Activated T-helper 17 cell treated with anti-CD3 and anti-CD28 coated beads, Interleukin-2, amount 50 U/mL, for 72 hours (primary cell): ENCODE data around the gene CADPS2. TPM values are rescaled to one million over a fixed set of nuclear protein-coding genes. Genes with fewer than 3 reads are reported as not detected.
"Not testable (repeated sequence)": the region's sequence is repeated elsewhere in the genome, so short reads cannot be mapped to it uniquely, and the experiment has no call there.

Experiments used
- ATAC-seq: fragments of 150-1000 bp; cut with Tn5 transposase; replicated peaks from 2 replicates; pipeline ENCODE4 v1.10.0; 2021; ENCODE audit warnings: mild to moderate bottlenecking, moderate library complexity
- H3K27ac Mint-ChIP-seq: one replicate; pipeline ENCODE4 v1.8.0; 2022; ENCODE audit warnings: mixed read lengths
- H3K27me3 Mint-ChIP-seq: one replicate; pipeline ENCODE4 v1.8.0; 2022; ENCODE audit warnings: mixed read lengths
- H3K36me3 Mint-ChIP-seq: one replicate; pipeline ENCODE4 v1.8.0; 2022; ENCODE audit warnings: low read depth, mild to moderate bottlenecking, mixed read lengths
- H3K4me1 Mint-ChIP-seq: one replicate; pipeline ENCODE4 v1.8.0; 2022; ENCODE audit warnings: mixed read lengths
- H3K4me3 Mint-ChIP-seq: one replicate; pipeline ENCODE4 v1.8.0; 2022; ENCODE audit warnings: mild to moderate bottlenecking, mixed read lengths
- H3K9me3 Mint-ChIP-seq: one replicate; pipeline ENCODE4 v1.8.0; 2022; ENCODE audit warnings: mixed read lengths
- total RNA-seq, 2 donors: library from RNA; stranded (reverse); gene quantifications; one replicate each; pipeline ENCODE4 v1.2.3, GENCODE V29; 2022

The CADPS2 gene
- total RNA-seq, 2 donors from 2014 or later = not detected

- Mint-ChIP-seq H3K9me3 (peaks cover 9% of the 10 kb centered on the region), H3K4me3 (no peak overlapping the region), H3K36me3 (no peaks in the 10 kb centered on the region), H3K4me1 (no peaks in the 10 kb centered on the region), H3K27ac (no peak overlapping the region), H3K27me3 (no peaks in the 10 kb centered on the region)
- no peak for ATAC-seq
Measured at GRCh38 chr7:122842971-122843370, 43.3 kb downstream of the CADPS2 start.

GRCh38 chr7:122836286-122836685 is 50.0 kb downstream of the CADPS2 start:
- not testable (repeated sequence) for H3K27me3 Mint-ChIP-seq, H3K4me1 Mint-ChIP-seq, H3K27ac Mint-ChIP-seq, H3K9me3 Mint-ChIP-seq, H3K4me3 Mint-ChIP-seq, H3K36me3 Mint-ChIP-seq, ATAC-seq

GRCh38 chr7:122834571-122834942 is 51.7 kb downstream of the CADPS2 start:
- not testable (repeated sequence) for H3K27ac Mint-ChIP-seq, H3K9me3 Mint-ChIP-seq, H3K4me3 Mint-ChIP-seq, H3K4me1 Mint-ChIP-seq, H3K36me3 Mint-ChIP-seq, H3K27me3 Mint-ChIP-seq, ATAC-seq

GRCh38 chr7:122833888-122834570 is 52.2 kb downstream of the CADPS2 start:
- Mint-ChIP-seq H3K4me3 (no peak overlapping the region), H3K27ac (no peak overlapping the region)

GRCh38 chr7:122831436-122831835 is 54.8 kb downstream of the CADPS2 start:
- no peak overlapping the region for H3K27ac Mint-ChIP-seq

More at GRCh38 chr7:122833888-122834570, 52.2 kb downstream of the CADPS2 start:
- Mint-ChIP-seq H3K27me3 (no peaks in the 10 kb centered on the region), H3K4me1 (no peaks in the 10 kb centered on the region), H3K36me3 (no peaks in the 10 kb centered on the region), H3K9me3 (peaks cover 3% of the 10 kb centered on the region)
- ATAC-seq = no peak

GRCh38 chr7:122829962-122830361 is 56.3 kb downstream of the CADPS2 start:
- H3K36me3 Mint-ChIP-seq = no peaks in the 10 kb centered on the region
- ATAC-seq = no peak
- no peak overlapping the region for H3K4me3 Mint-ChIP-seq
- peaks cover 3% of the 10 kb centered on the region for H3K9me3 Mint-ChIP-seq
- no peak overlapping the region for H3K27ac Mint-ChIP-seq
- H3K4me1 Mint-ChIP-seq = no peaks in the 10 kb centered on the region
- no peaks in the 10 kb centered on the region for H3K27me3 Mint-ChIP-seq

More at GRCh38 chr7:122831436-122831835, 54.8 kb downstream of the CADPS2 start:
- Mint-ChIP-seq H3K9me3 (peaks cover 3% of the 10 kb centered on the region), H3K4me1 (no peaks in the 10 kb centered on the region), H3K4me3 (no peak overlapping the region), H3K36me3 (no peaks in the 10 kb centered on the region), H3K27me3 (no peaks in the 10 kb centered on the region)
- ATAC-seq = no peak

GRCh38 chr7:122827763-122828162 is 58.5 kb downstream of the CADPS2 start:
- Mint-ChIP-seq H3K36me3 (no peaks in the 10 kb centered on the region), H3K9me3 (peaks cover 4% of the 10 kb centered on the region), H3K27me3 (no peaks in the 10 kb centered on the region), H3K4me3 (no peak overlapping the region), H3K4me1 (no peaks in the 10 kb centered on the region), H3K27ac (no peak overlapping the region)
- no peak for ATAC-seq

- H3K9me3 Mint-ChIP-seq = peaks cover 7% of the 10 kb centered on the region
- no peak overlapping the region for H3K27ac Mint-ChIP-seq
- no peaks in the 10 kb centered on the region for H3K4me1 Mint-ChIP-seq
- ATAC-seq = no peak
- H3K27me3 Mint-ChIP-seq = no peaks in the 10 kb centered on the region
- no peak overlapping the region for H3K4me3 Mint-ChIP-seq
- H3K36me3 Mint-ChIP-seq = no peaks in the 10 kb centered on the region
Measured at GRCh38 chr7:122813845-122814244, 72.4 kb downstream of the CADPS2 start.

- Mint-ChIP-seq H3K4me3 (no peak overlapping the region), H3K9me3 (no peaks in the 10 kb centered on the region), H3K27ac (no peak overlapping the region), H3K27me3 (no peaks in the 10 kb centered on the region), H3K36me3 (no peaks in the 10 kb centered on the region), H3K4me1 (no peaks in the 10 kb centered on the region)
- ATAC-seq = no peak
Measured at GRCh38 chr7:122803851-122804250, 82.4 kb downstream of the CADPS2 start.

- no peak overlapping the region for H3K4me3 Mint-ChIP-seq
- ATAC-seq = no peak
- H3K27me3 Mint-ChIP-seq = no peaks in the 10 kb centered on the region
- no peaks in the 10 kb centered on the region for H3K9me3 Mint-ChIP-seq
- H3K36me3 Mint-ChIP-seq = no peaks in the 10 kb centered on the region
- H3K4me1 Mint-ChIP-seq = no peaks in the 10 kb centered on the region
- no peak overlapping the region for H3K27ac Mint-ChIP-seq
Measured at GRCh38 chr7:122803323-122803722, 82.9 kb downstream of the CADPS2 start.

GRCh38 chr7:122802301-122802751 is 83.9 kb downstream of the CADPS2 start:
- Mint-ChIP-seq H3K27me3 (no peaks in the 10 kb centered on the region), H3K4me3 (no peak overlapping the region), H3K27ac (no peak overlapping the region), H3K9me3 (no peaks in the 10 kb centered on the region), H3K4me1 (no peaks in the 10 kb centered on the region), H3K36me3 (no peaks in the 10 kb centered on the region)
- no peak for ATAC-seq

- Mint-ChIP-seq H3K27ac (no peak overlapping the region), H3K36me3 (no peaks in the 10 kb centered on the region), H3K9me3 (peaks cover 21% of the 10 kb centered on the region), H3K27me3 (no peaks in the 10 kb centered on the region), H3K4me3 (no peak overlapping the region), H3K4me1 (no peaks in the 10 kb centered on the region)
- ATAC-seq = no peak
Measured at GRCh38 chr7:122791959-122792545, 94.2 kb downstream of the CADPS2 start.

- no peaks in the 10 kb centered on the region for H3K27me3 Mint-ChIP-seq
- peaks cover 14% of the 10 kb centered on the region for H3K9me3 Mint-ChIP-seq
- H3K4me3 Mint-ChIP-seq = no peak overlapping the region
- ATAC-seq = no peak
- no peaks in the 10 kb centered on the region for H3K36me3 Mint-ChIP-seq
- no peaks in the 10 kb centered on the region for H3K4me1 Mint-ChIP-seq
- H3K27ac Mint-ChIP-seq = no peak overlapping the region
Measured at GRCh38 chr7:122790591-122790990, 95.7 kb downstream of the CADPS2 start.

GRCh38 chr7:122790132-122790531 is 96.1 kb downstream of the CADPS2 start:
- ATAC-seq = no peak
- Mint-ChIP-seq H3K27ac (no peak overlapping the region), H3K9me3 (peaks cover 15% of the 10 kb centered on the region), H3K36me3 (no peaks in the 10 kb centered on the region), H3K4me3 (no peak overlapping the region), H3K4me1 (no peaks in the 10 kb centered on the region), H3K27me3 (no peaks in the 10 kb centered on the region)

- Mint-ChIP-seq H3K9me3 (peaks cover 24% of the 10 kb centered on the region), H3K4me3 (no peak overlapping the region), H3K27me3 (no peaks in the 10 kb centered on the region), H3K36me3 (no peaks in the 10 kb centered on the region), H3K4me1 (no peaks in the 10 kb centered on the region), H3K27ac (no peak overlapping the region)
- no peak for ATAC-seq
Measured at GRCh38 chr7:122789156-122789555, 97.1 kb downstream of the CADPS2 start.
